ENCODE results near the gene MMP25.

MMP25 gene

GRCh38 chr16:3017344-3017743, 29.0 kb upstream of the MMP25 start:
- DNase-seq (ENCODE audit: low spot score): no peak

GRCh38 chr16:3017794-3018506, 28.4 kb upstream of the MMP25 start, which contains the start of gene CLDN6:
CLDN6 (minus strand) TSS chr16:3018183; CDS start chr16:3016021, 2,162 bp downstream.
- DNase-seq (ENCODE audit: low spot score): no peak

DNA sequence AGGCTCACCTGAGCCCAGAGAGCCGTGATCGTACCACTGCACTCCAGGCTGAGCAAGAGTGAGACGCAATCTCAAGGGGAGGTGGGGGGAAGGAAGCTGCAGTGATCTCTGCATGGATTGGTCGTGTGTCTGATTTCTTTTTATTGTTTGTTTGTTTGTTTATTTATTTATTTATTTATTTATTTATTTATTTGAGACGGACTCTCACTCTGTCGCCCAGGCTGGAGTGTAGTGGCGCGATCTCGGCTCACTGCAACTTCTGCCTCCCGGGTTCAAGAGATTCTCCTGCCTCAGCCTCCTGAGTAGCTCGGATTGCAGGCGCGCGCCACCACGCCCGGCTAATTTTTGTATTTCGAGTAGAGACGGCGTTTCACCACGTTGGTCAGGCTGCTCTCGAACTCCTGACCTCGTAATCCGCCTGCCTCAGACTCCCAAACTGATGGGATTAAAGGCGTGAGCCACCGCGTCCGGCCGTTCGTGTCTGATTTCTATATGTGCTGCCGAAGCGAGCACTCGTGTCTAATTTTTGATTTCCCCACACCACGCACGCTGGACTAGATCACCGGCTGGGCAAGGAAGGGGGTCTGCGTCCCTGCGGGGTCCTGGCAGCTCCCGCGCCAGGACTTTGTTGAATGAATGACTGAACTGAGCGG, 26.6 kb upstream of the MMP25 start:
- DNase-seq (ENCODE audit: low spot score): no peak

DNA sequence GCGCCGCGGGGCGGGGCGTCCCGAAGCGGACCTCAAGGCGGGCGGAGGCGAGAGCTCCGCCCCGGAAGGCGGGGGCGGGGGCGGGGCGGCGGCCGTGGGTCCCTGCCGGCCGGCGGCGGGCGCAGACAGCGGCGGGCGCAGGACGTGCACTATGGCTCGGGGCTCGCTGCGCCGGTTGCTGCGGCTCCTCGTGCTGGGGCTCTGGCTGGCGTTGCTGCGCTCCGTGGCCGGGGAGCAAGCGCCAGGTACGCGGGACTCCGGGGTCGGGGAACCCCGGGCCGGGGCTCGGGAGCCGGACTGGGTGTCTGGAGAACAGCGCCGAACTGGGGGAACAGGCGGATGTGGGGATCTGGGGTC, 26.1 kb upstream of the MMP25 start, which contains the start of gene TNFRSF12A:
Gene TNFRSF12A, plus strand, starts transcription at position 122 of the 357 bp plus-strand sequence. Its CDS starts 30 bp downstream, at position 152.
- DNase-seq (ENCODE audit: low spot score): peak; percentile 52

DNA sequence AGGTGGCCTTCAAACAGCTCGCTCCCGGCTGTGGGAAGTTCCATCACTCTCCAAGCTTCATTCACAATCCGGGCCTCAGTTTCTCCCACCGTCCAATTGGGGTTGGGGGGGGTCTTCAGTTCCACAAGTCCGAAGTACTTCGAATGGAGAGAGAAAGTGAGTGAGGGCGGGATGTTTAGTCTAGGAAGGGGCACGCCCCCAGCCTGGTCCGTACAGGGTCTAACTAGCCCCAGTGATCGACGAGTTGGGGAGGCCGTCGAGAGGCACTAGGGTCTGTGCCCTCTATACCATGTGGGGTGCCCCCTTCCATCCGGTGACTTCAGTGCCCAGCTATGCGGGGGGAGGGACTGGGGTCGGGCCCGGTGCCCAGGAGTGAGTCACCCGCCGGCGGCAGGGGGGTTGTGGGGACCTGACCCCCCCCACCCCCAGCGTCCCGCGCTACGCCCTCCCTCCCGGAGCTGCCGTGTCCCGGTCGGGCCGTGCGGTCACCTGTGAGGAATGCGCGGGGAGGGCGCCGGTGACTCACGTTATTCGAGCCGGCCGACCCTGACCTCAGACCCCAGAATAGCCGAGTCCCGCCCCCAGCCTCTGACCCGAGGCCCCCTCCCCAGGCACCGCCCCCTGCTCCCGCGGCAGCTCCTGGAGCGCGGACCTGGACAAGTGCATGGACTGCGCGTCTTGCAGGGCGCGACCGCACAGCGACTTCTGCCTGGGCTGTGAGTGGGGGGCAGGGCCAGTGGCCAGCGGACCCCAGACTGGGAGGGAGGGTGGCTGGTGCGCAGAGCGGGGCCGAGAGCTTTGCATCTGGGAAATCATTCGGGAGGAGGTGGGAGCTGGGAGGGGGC, 25.5 kb upstream of the MMP25 start:
- DNase-seq (ENCODE audit: low spot score): peak; percentile 27

DNA sequence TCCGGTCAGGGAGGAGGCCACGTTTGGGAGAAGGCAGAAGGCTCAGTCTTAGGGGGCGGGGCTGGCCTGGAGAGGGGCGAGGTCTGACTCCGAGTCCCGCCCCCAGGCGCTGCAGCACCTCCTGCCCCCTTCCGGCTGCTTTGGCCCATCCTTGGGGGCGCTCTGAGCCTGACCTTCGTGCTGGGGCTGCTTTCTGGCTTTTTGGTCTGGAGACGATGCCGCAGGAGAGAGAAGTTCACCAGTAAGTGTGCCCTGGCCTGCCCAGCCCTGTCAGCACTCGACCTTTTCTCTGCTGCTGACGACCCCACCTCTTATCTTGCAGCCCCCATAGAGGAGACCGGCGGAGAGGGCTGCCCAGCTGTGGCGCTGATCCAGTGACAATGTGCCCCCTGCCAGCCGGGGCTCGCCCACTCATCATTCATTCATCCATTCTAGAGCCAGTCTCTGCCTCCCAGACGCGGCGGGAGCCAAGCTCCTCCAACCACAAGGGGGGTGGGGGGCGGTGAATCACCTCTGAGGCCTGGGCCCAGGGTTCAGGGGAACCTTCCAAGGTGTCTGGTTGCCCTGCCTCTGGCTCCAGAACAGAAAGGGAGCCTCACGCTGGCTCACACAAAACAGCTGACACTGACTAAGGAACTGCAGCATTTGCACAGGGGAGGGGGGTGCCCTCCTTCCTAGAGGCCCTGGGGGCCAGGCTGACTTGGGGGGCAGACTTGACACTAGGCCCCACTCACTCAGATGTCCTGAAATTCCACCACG, 24.7 kb upstream of the MMP25 start:
- DNase-seq (ENCODE audit: low spot score): peak; percentile 26

DNA sequence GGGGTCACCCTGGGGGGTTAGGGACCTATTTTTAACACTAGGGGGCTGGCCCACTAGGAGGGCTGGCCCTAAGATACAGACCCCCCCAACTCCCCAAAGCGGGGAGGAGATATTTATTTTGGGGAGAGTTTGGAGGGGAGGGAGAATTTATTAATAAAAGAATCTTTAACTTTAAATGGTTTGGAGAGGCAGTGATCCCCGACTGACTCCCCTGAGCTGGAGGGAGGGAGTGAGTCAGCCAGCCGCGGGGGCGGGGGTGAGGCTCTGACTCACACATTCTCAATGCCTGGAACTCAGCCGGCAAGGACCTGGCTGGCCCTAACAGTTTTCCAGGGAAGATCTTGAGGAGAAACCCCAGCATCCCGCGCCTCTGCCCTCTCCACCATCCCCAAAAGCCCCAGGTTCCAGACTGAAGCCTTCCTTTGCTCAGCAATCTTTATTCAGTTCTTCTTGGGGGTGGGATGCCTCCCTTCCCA, 24.1 kb upstream of the MMP25 start:
- peak; percentile 33 for DNase-seq (ENCODE audit: low spot score)

DNA sequence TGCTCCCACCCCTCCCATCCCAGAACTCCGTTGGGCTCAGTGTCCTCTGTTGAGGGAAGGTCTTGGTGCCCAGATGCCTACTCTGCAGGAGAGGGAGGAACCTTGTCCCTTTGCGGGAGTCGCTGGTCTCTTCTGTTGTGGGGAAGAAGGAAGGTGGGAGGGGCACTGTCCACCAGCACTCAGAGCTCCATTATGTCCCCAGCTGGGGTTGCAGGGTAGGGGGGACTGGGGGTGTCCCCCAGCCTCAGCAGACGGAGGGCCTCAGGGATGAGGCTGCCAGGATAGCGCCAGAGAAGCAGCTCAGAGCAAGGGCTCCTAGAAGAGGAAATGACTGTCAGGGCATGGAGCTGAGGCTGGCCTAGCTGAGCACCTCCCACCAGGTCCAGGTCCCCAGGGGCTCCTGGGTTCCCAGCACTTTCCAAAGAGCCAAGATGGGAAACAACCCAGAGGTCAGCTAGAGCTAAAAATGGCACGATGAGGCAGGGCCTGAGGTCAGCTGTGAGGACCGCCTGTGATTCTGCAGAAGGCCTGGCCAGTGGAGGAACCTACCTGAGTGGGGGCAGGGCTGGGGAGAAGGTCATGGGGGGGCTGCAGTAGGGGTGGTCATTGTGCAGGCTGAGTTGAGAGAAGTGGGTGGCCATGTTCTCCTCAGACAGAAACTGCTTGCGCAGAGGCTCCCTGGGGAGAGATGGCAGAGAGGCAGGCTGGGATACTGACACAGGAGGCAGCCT, 23.5 kb upstream of the MMP25 start:
- DNase-seq (ENCODE audit: low spot score): no peak

- DNase-seq (ENCODE audit: low spot score): no peak
These were observed 23.0 kb upstream of the MMP25 start for GRCh38 chr16:3023415-3023668.

- DNase-seq (ENCODE audit: low spot score): peak; percentile 96
These were observed 22.5 kb upstream of the MMP25 start, which contains the start of the genes HCFC1R1 and THOC6 for GRCh38 chr16:3023669-3024478. HCFC1R1 (minus strand) TSS chr16:3023942; CDS start chr16:3023941, 1 bp downstream. THOC6 (plus strand) TSS chr16:3024035; CDS start chr16:3024327, 292 bp downstream.

GRCh38 chr16:3025032-3026002, 21.0 kb upstream of the MMP25 start:
- DNase-seq (ENCODE audit: low spot score): no peak

DNA sequence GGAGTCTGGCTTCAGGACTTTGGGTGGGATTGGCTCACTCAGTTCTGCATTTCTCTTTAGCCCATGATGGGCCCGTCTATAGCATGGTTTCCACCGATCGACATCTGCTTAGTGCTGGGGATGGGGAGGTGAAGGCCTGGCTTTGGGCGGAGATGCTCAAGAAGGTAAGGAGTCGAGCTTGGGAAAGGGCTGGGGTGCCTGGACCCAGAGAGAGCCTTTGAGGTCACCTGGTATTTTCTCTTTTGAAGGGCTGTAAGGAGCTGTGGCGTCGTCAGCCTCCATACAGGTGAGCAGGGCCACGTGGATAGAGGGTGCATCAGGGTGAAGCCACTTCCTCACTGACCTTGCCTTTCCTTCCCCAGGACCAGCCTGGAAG, 20.4 kb upstream of the MMP25 start:
- DNase-seq (ENCODE audit: low spot score): no peak

DNA sequence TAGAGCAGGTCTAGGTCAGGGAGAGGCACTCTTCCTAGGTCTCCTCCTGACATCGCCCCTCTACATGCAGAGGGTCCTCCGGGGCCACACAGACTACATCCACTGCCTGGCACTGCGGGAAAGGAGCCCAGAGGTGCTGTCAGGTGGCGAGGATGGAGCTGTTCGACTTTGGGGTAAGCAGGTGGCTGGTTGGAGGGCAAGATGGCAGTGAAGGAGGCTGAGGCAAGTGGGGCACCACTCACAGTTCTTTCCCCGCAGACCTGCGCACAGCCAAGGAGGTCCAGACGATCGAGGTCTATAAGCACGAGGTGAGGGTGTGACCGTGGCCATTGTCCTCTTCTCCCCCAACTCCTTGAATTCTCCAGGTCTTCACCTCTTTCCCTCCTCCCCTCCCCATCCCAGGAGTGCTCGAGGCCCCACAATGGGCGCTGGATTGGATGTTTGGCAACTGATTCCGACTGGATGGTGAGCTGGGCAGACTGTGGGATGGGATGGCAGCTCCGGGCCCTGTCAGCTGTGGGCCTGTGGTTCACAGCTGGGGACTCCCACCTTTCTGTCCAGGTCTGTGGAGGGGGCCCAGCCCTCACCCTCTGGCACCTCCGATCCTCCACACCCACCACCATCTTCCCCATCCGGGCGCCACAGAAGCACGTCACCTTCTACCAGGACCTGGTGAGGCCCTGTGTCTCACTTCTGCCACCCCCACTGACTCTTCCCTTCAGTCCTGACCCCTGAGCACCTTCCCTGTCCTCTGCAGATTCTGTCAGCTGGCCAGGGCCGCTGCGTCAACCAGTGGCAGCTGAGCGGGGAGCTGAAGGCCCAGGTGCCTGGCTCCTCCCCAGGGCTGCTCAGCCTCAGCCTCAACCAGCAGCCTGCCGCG, 19.5 kb upstream of the MMP25 start:
- no peak for DNase-seq (ENCODE audit: low spot score)

DNA sequence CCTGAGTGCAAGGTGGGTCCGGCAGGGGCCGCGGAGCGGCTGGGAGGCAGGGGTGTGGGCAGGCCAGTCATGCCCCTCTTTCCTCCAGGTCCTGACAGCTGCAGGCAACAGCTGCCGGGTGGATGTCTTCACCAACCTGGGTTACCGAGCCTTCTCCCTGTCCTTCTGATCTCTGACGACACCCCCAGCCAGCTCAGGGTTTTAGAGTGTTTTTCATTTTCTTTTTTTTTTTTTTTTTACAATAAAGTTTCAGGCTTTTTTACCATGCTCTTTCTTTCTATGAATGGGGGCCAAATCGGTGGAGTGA, 18.9 kb upstream of the MMP25 start:
- DNase-seq (ENCODE audit: low spot score): no peak

GRCh38 chr16:3027983-3028715, 18.2 kb upstream of the MMP25 start:
- DNase-seq (ENCODE audit: low spot score): peak; percentile 40

GRCh38 chr16:3028716-3029319, 17.5 kb upstream of the MMP25 start:
- no peak for DNase-seq (ENCODE audit: low spot score)

All from globus pallidus (tissue), 1 donor.